Activated CD8-positive, alpha-beta memory T cell treated with anti-CD3 and anti-CD28 coated beads, Interleukin-2, amount 50 U/mL, for 1 hour (primary cell): ENCODE measurements around the gene DSG3.
"Not testable (repeated sequence)": the region's sequence is repeated elsewhere in the genome, so short reads cannot be mapped to it uniquely, and the experiment has no call there.

Experiments used
- DNase-seq: peaks from one replicate; pipeline ENCODE4 v3.0.0-alpha.2; 2020; ENCODE audit errors: extremely low read depth

DSG3 gene

GRCh38 chr18:31490833-31491232, 43.3 kb downstream of the DSG3 start:
- DNase-seq: no peak

GRCh38 chr18:31491586-31491985, 44.0 kb downstream of the DSG3 start:
- no peak for DNase-seq

- DNase-seq: no peak
Measured at GRCh38 chr18:31492671-31493070, 45.1 kb downstream of the DSG3 start.

- no peak for DNase-seq
Measured at GRCh38 chr18:31493171-31493570, 45.6 kb downstream of the DSG3 start.

- no peak for DNase-seq
Measured at GRCh38 chr18:31493941-31494340, 46.4 kb downstream of the DSG3 start.

- not testable (repeated sequence) for DNase-seq
Measured at GRCh38 chr18:31494705-31495244, 47.2 kb downstream of the DSG3 start.

GRCh38 chr18:31497404-31497835, 49.9 kb downstream of the DSG3 start:
- DNase-seq: no peak

- DNase-seq: no peak
Measured at GRCh38 chr18:31497836-31498573, 50.5 kb downstream of the DSG3 start, which contains the start of gene DSG2. Gene DSG2, plus strand, starts transcription at chr18:31498177. Its CDS starts 75 bp downstream, at chr18:31498252.

- DNase-seq: no peak
Measured at GRCh38 chr18:31498574-31499524, 51.3 kb downstream of the DSG3 start.

- DNase-seq: no peak
Measured at GRCh38 chr18:31500051-31500688, 52.6 kb downstream of the DSG3 start.

GRCh38 chr18:31503011-31503410, 55.5 kb downstream of the DSG3 start:
- DNase-seq: no peak

GRCh38 chr18:31504455-31505147, 57.1 kb downstream of the DSG3 start:
- DNase-seq: no peak

- no peak for DNase-seq
Measured at GRCh38 chr18:31505156-31505555, 57.6 kb downstream of the DSG3 start.

- no peak for DNase-seq
Measured at GRCh38 chr18:31506024-31506742, 58.6 kb downstream of the DSG3 start.

- DNase-seq: not testable (repeated sequence)
Measured at GRCh38 chr18:31507124-31507523, 59.6 kb downstream of the DSG3 start.

GRCh38 chr18:31508781-31509180, 61.2 kb downstream of the DSG3 start:
- DNase-seq: no peak

GRCh38 chr18:31509571-31509970, 62.0 kb downstream of the DSG3 start:
- no peak for DNase-seq

GRCh38 chr18:31510319-31510718, 62.8 kb downstream of the DSG3 start:
- DNase-seq: no peak

- DNase-seq: no peak
Measured at GRCh38 chr18:31511098-31511497, 63.6 kb downstream of the DSG3 start.

GRCh38 chr18:31512203-31512764, 64.7 kb downstream of the DSG3 start:
- DNase-seq: no peak
